Brain microvascular endothelial cell (primary cell): Measurements from ENCODE around the gene SAP30BP.

ENCODE experiments used
- DNase-seq: peaks from one replicate; pipeline ENCODE4 v3.0.0-alpha.2; 2020
- H3K27ac ChIP-seq: fragments of 250-450 bp; sonication (Bioruptor Pico); 2 replicates; pipeline ENCODE4 v1.5.1; 2020; ENCODE audit warnings: mild to moderate bottlenecking, moderate library complexity
- H3K27me3 ChIP-seq: fragments of 250-450 bp; sonication (Bioruptor Pico); replicated peaks from 2 replicates; pipeline ENCODE4 v1.5.1; 2020; ENCODE audit warnings: mild to moderate bottlenecking
- H3K36me3 ChIP-seq: fragments of 250-450 bp; sonication (Bioruptor Pico); replicated peaks from 2 replicates; pipeline ENCODE4 v1.5.1; 2020; ENCODE audit warnings: mild to moderate bottlenecking
- H3K4me3 ChIP-seq: 2 replicates; pipeline ENCODE4 v1.5.1; 2011; ENCODE audit warnings: low read depth, mild to moderate bottlenecking, control low read depth, low read length, moderate library complexity
- in situ Hi-C: cut with HindIII; loops from 2 replicates; pipeline ENCODE4 v1.10.0; 2017; ENCODE audit warnings: low sequenced_read_pairs, low pct_ligation_motif_present
- TF ChIP-seq, protein P1 (sequence below): IDR thresholded peaks from 2 replicates; pipeline ENCODE4 v1.5.1; 2011; ENCODE audit warnings: low read depth, mild to moderate bottlenecking, moderate library complexity, low read length, control low read depth, inconsistent platforms; ENCODE audit errors: missing control alignments

The SAP30BP gene

DNA sequence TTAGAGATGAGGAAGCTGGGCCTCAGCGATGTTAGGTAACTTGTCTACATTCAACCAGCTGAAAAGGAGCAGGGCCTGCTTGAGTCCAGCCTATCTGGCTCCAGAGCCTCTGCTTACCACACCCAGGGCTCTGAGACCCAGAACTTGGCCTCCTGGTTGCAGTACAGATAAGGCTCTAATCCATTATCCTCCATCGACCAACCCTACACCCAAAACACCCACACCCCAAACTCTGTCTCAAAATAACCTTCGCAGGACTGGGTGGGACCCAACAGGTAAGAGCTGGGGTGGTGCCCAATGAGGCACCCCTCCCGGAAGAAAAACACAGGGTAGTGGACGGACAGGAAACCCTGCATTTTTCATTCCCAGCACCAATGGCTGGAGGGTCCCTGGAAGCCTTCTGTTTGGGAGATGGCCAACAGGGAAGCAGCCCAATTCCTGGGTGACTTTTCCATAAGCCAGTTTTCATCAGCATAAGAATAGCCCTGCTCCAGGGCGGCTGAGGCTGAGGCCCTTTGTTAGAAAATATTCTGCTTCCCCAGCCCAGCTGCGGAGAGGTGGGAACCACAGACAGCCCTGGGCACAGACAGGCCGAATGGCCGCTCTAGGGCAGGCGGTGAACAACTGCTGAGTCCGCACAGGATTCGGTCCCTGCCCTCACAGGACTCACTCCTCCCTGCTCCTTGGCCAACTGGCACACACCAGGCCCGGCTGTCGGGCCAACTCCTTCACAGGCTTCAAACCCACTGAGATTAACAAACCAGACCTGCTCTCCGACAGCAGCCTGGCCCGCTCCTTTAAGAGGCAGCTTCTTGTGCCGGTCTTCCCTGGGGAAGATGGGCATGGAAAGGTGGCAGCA, 24.1 kb upstream of the SAP30BP start:
- in situ Hi-C loops: no loop called here
- Histone ChIP-seq H3K27me3 (no peaks in the 10 kb centered on the region), H3K4me3 (no peak overlapping the region), H3K36me3 (no peaks in the 10 kb centered on the region), H3K27ac (no peak overlapping the region)
- no peak for DNase-seq
- TF ChIP-seq, protein P1, sequence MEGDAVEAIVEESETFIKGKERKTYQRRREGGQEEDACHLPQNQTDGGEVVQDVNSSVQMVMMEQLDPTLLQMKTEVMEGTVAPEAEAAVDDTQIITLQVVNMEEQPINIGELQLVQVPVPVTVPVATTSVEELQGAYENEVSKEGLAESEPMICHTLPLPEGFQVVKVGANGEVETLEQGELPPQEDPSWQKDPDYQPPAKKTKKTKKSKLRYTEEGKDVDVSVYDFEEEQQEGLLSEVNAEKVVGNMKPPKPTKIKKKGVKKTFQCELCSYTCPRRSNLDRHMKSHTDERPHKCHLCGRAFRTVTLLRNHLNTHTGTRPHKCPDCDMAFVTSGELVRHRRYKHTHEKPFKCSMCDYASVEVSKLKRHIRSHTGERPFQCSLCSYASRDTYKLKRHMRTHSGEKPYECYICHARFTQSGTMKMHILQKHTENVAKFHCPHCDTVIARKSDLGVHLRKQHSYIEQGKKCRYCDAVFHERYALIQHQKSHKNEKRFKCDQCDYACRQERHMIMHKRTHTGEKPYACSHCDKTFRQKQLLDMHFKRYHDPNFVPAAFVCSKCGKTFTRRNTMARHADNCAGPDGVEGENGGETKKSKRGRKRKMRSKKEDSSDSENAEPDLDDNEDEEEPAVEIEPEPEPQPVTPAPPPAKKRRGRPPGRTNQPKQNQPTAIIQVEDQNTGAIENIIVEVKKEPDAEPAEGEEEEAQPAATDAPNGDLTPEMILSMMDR: no peak

DNA sequence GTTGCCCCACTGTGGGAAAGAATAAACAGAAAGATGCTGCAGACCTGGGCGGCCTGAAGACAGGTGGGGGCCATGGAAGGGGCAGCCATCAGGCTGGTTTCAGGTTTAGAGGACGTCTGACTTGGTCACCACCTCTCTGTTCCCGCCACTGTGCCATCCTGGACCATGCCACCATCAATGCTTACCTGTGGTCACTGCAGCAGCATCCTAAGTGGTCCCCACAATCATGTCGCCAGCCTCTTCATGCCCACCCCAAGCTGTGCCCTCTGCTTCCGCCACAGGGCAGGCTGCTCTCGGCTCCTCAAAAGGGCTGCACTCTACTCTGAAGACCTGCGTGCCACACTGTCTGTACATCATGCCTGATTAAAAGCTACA, 23.5 kb upstream of the SAP30BP start:
- in situ Hi-C loops: no loop called here
- Histone ChIP-seq H3K36me3 (no peaks in the 10 kb centered on the region), H3K4me3 (no peak overlapping the region), H3K27ac (no peak overlapping the region), H3K27me3 (no peaks in the 10 kb centered on the region)
- TF ChIP-seq, protein P1: no peak
- no peak for DNase-seq

DNA sequence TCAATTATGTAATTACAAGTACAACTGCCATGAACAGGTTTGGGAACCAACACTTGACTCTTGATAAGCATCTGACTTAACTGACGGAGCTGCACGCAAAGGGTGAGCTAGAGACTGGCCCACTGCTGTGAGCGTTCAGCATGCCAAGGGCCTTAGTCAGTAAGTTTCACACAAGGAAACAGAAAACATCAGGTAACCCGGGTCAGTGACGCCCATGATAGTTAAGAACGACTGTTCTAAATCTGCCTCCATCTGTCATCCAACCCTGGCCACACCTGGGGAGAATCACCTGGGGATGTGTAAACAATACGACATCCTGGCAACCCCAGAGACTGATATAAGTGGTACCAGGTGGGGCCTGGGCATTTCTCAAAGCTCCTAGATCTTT, 21.6 kb upstream of the SAP30BP start:
- Histone ChIP-seq H3K27ac (peak overlapping the region; percentile 21), H3K4me3 (no peak overlapping the region), H3K36me3 (peaks cover 2% of the 10 kb centered on the region)

DNA sequence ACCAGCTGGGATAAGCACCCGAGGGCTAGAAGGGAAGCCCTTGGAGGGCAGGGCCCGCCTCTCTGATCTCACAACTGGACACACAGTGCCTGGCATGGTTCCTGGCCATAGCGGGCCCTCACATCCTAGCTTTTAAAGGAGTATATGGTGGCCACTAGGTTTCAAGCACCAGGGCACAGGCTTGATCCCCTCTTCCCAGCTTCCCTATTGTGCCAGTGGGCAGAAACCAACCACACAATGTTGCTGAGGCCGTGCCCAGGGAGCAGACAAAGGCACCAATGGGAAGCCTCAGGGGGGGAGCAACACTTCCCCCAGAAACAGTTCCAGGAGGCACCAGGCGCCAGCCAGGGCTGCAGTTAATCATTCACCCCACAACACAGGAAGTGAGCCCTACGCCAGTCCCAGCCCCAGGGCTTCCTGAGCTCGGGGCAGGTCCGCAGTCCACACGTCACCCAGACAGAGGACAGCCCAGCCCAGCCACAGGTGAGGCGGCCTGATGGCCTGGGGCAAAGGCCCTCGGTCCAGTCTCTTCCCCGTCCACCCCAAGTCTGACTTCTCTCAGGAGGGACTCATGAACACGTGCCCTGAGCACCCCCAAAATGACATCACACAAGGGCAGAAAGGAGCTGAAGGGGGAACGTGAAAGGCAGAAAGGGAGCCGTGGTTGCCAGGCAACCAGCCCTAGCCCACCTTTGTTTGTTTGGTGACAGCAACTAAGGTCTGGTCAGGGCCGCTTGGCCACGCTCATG, 21.1 kb upstream of the SAP30BP start:
- no peak overlapping the region for H3K4me3 ChIP-seq
- in situ Hi-C loops: no loop called here
- H3K27me3 ChIP-seq: no peaks in the 10 kb centered on the region
- no peak for DNase-seq
- H3K36me3 ChIP-seq: peaks cover 8% of the 10 kb centered on the region
- TF ChIP-seq, protein P1: no peak
- H3K27ac ChIP-seq: peak overlapping the region; percentile 21

More for the DNA sequence above, 21.6 kb upstream of the SAP30BP start:
- in situ Hi-C loops: no loop called here
- H3K27me3 ChIP-seq: no peaks in the 10 kb centered on the region
- TF ChIP-seq, protein P1: no peak
- DNase-seq: peak; percentile 76

DNA sequence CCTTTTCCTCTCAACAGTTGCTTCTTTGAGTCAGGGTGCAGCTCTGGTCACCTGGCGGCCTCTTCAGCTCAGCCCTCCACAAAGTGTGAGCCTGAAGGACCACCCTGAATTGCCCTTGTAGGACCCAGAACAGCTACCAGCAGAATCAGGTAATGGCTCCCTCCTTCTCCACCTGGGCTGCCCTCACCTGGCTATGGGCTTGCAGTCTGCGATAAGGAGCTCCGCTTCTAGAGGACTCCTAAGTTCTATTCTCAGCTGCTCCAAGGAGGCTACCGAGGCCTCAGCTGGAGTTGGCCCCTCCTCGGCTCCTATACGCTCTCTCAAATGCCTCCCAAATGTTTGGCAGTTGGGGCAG, 20.5 kb upstream of the SAP30BP start:
- Histone ChIP-seq H3K27me3 (no peaks in the 10 kb centered on the region), H3K4me3 (no peak overlapping the region), H3K27ac (no peak overlapping the region), H3K36me3 (peaks cover 9% of the 10 kb centered on the region)
- in situ Hi-C loops: no loop called here
- TF ChIP-seq, protein P1: no peak
- DNase-seq: no peak
